Measurements from ENCODE around the gene TNFSF8.

GRCh38 chr9:114852050-114852594, 78.3 kb downstream of the TNFSF8 start:
- no peak for TF ChIP-seq CTCF (IDR thresholded peaks at IDR 0.05)
- TF ChIP-seq ZFX (IDR thresholded peaks at IDR 0.05; ENCODE audit: borderline replicate concordance) = no peak

Data from 22Rv1 (cell line).